B cell (primary cell): ENCODE measurements around the gene CADPS. TPM values are rescaled to one million over a fixed set of nuclear protein-coding genes. Genes with fewer than 3 reads are reported as not detected.

Source experiments
- ATAC-seq: fragments of 200-7000 bp; cut with Tn5 transposase; one replicate; pipeline ENCODE4 v1.10.0; 2021; ENCODE audit warnings: low read depth, mild to moderate bottlenecking, moderate number of reproducible peaks, moderate library complexity
- CTCF ChIA-PET: fragments of 350-600 bp; sonication (Branson Sonifier 250); formaldehyde crosslinking; loops from one replicate; lab custom pipeline; 2021; ENCODE audit warnings: antibody characterized with exemption, inconsistent platforms; lab: Charles Lee
- POLR2A ChIA-PET: fragments of 350-600 bp; sonication (Branson Sonifier 250); formaldehyde crosslinking; loops from one replicate; lab custom pipeline; 2021; ENCODE audit warnings: antibody characterized with exemption; lab: Charles Lee
- DNase-seq: peaks from one replicate; pipeline ENCODE4 v3.0.0; 2013
- H2AFZ ChIP-seq: 2 replicates; pipeline ENCODE4 v1.6.1; 2012; ENCODE audit warnings: mild to moderate bottlenecking, low read depth, low read length; ENCODE audit not compliant: insufficient read depth, poor library complexity, severe bottlenecking
- H3K27ac ChIP-seq, 2 donors: 1 replicate in 1 of 2; 2 replicates in 1 of 2; pipeline ENCODE4 v1.5.1; 2012 to 2013; ENCODE audit warnings: low read length in 2 of 2, mild to moderate bottlenecking in 2 of 2, moderate library complexity in 1 of 2
- H3K27me3 ChIP-seq, 4 experiments: fragments of 200-600 bp in 1 of 4; sonication (generic) in 1 of 4; replicated peaks in 1 of 4; 1 replicate in 2 of 4; 2 replicates in 2 of 4; pipeline versions ENCODE4 v1.6.1 to v1.7.0; 2013 to 2016; ENCODE audit warnings: low read length in 3 of 4, mild to moderate bottlenecking in 2 of 4, mixed read lengths in 1 of 4, moderate library complexity in 1 of 4; ENCODE audit not compliant: insufficient read depth in 4 of 4, control insufficient read depth in 3 of 4; ENCODE audit errors: control extremely low read depth in 1 of 4
- H3K36me3 ChIP-seq, 2 experiments: replicated peaks in 1 of 2; 1 replicate in 1 of 2; 2 replicates in 1 of 2; pipeline versions ENCODE4 v1.6.1 to v1.7.1; 2013; ENCODE audit warnings: low read length in 1 of 2; ENCODE audit not compliant: insufficient read depth in 2 of 2, control insufficient read depth in 1 of 2; ENCODE audit errors: control extremely low read depth in 1 of 2, extremely low read depth in 1 of 2
- H3K4me1 ChIP-seq, 2 donors: fragments of 200-600 bp in 1 of 2; sonication (generic) in 1 of 2; 1 replicate in 1 of 2; 2 replicates in 1 of 2; pipeline versions ENCODE4 v1.5.1 to v1.6.1; 2013 to 2017; ENCODE audit warnings: low read length in 2 of 2; ENCODE audit not compliant: control insufficient read depth in 2 of 2, insufficient read depth in 2 of 2
- H3K4me2 ChIP-seq: replicated peaks from 2 replicates; pipeline ENCODE3; 2012; ENCODE audit warnings: mild to moderate bottlenecking, low read depth, low read length; ENCODE audit not compliant: poor library complexity, severe bottlenecking
- H3K4me3 ChIP-seq, 5 experiments: fragments of 200-600 bp in 1 of 5; sonication (generic) in 1 of 5; 1 replicate in 3 of 5; 2 replicates in 2 of 5; pipeline versions ENCODE4 v1.5.1 to v1.7.0; 2011 to 2016; ENCODE audit warnings: low read length in 4 of 5, mild to moderate bottlenecking in 4 of 5, low read depth in 2 of 5, control low read depth in 1 of 5, moderate library complexity in 1 of 5; ENCODE audit not compliant: insufficient read depth in 1 of 5; ENCODE audit errors: control extremely low read depth in 1 of 5, extremely low read depth in 1 of 5
- H3K79me2 ChIP-seq: fragments of 200-600 bp; sonication (generic); one replicate; pipeline ENCODE4 v1.6.0; 2016; ENCODE audit warnings: low read length; ENCODE audit not compliant: control insufficient read depth, insufficient read depth
- H3K9ac ChIP-seq: fragments of 200-600 bp; sonication (generic); 2 replicates; pipeline ENCODE4 v1.6.1; 2017; ENCODE audit warnings: mild to moderate bottlenecking, low read length, moderate library complexity
- H3K9me3 ChIP-seq, 3 donors: one replicate each; pipeline versions ENCODE4 v1.6.1 to v1.7.1; 2013; ENCODE audit warnings: low read length in 2 of 3; ENCODE audit not compliant: control insufficient read depth in 2 of 3, insufficient read depth in 1 of 3; ENCODE audit errors: control extremely low read depth in 1 of 3
- H4K20me1 ChIP-seq: 2 replicates; pipeline ENCODE4 v1.6.0; 2012; ENCODE audit warnings: mild to moderate bottlenecking, low read length; ENCODE audit not compliant: insufficient read depth, control insufficient read depth, poor library complexity, severe bottlenecking
- H3K27ac Mint-ChIP-seq: one replicate; pipeline ENCODE4 v1.8.0; 2021; ENCODE audit warnings: mixed read lengths
- H3K27me3 Mint-ChIP-seq: one replicate; pipeline ENCODE4 v1.8.0; 2021; ENCODE audit warnings: mixed read lengths
- H3K4me1 Mint-ChIP-seq: one replicate; pipeline ENCODE4 v1.8.0; 2021; ENCODE audit warnings: mixed read lengths
- H3K4me3 Mint-ChIP-seq: one replicate; pipeline ENCODE4 v1.8.0; 2021; ENCODE audit warnings: mixed read lengths
- H3K9me3 Mint-ChIP-seq: one replicate; pipeline ENCODE4 v1.8.0; 2022; ENCODE audit warnings: mixed read lengths; ENCODE audit not compliant: insufficient read depth
- CTCF ChIP-seq: fragments of 200-600 bp; IDR thresholded peaks from one replicate; pipeline ENCODE4 v1.8.0; 2022; ENCODE audit warnings: antibody characterized with exemption, mild to moderate bottlenecking
- EZH2 ChIP-seq: IDR thresholded peaks from 2 replicates; pipeline ENCODE4 v1.6.1; 2012; ENCODE audit warnings: borderline replicate concordance, low read depth, mild to moderate bottlenecking, moderate library complexity, low read length; ENCODE audit not compliant: insufficient read depth, poor library complexity, severe bottlenecking
- WGBS: methylation state at CpG from one replicate; pipeline ENCODE4 v1.1.5; 2013; ENCODE audit warnings: missing lambda C conversion rate; ENCODE audit not compliant: insufficient coverage; 5-methylcytosine and 5-hydroxymethylcytosine counted together
- intact Hi-C: fragments of 100-400 bp; cut with micrococcal nuclease; formaldehyde crosslinking; loops from one replicate; pipeline ENCODE4 v1.10.0; 2022
- polyA plus RNA-seq: library from polyadenylated mRNA; depleted of rRNA; stranded (reverse); fragments of >200 nt; gene quantifications from 2 replicates; pipeline ENCODE4 v1.2.3, GENCODE V29; 2012
- total RNA-seq, 2 donors: library from RNA; stranded (reverse); fragments of 120-200 nt in 1 of 2; gene quantifications; 1 replicate in 1 of 2; 2 replicates in 1 of 2; pipeline versions ENCODE4 v1.2.3 to v1.2.4, GENCODE V29; 2013 to 2022

The CADPS gene
- total and polyA plus RNA-seq, 2 donors (not counting 1 experiment from before 2014, with no cell fraction given), result 0.16 to 0.22 TPM

GRCh38 chr3:62918131-62918530, 42.9 kb upstream of the CADPS start:
- no peak overlapping the region for H3K27ac Mint-ChIP-seq

GRCh38 chr3:62911526-62911925, 36.3 kb upstream of the CADPS start:
- ATAC-seq, result no peak
- no peak overlapping the region for H3K27ac ChIP-seq
- POLR2A ChIA-PET, result no interaction called here
- H2AFZ ChIP-seq, result no peak overlapping the region
- intact Hi-C loops, result no loop called here
- CTCF ChIA-PET, result interaction anchor here (1.2 kb wide), 1 partner anchor 9 kb away, joined by 3 read pairs; no protein-coding TSS in a partner anchor
- no peak overlapping the region for H3K4me3 ChIP-seq
- H3K9me3 ChIP-seq, result no peaks in the 10 kb centered on the region
- no peaks in the 10 kb centered on the region for H3K27me3 ChIP-seq
- no peaks in the 10 kb centered on the region for H3K4me1 Mint-ChIP-seq
- no peaks in the 10 kb centered on the region for H3K79me2 ChIP-seq
- no peak for DNase-seq
- H4K20me1 ChIP-seq, result no peaks in the 10 kb centered on the region
- no peaks in the 10 kb centered on the region for H3K4me1 ChIP-seq
- H3K36me3 ChIP-seq, result no peaks in the 10 kb centered on the region
- no peak overlapping the region for H3K4me2 ChIP-seq
- no peak overlapping the region for H3K9ac ChIP-seq
- TF ChIP-seq EZH2 (no peak), CTCF (no peak)
- H3K27ac Mint-ChIP-seq, result no peak overlapping the region
- H3K27me3 Mint-ChIP-seq, result no peaks in the 10 kb centered on the region
- H3K4me3 Mint-ChIP-seq, result no peak overlapping the region
- no peaks in the 10 kb centered on the region for H3K9me3 Mint-ChIP-seq

More at GRCh38 chr3:62918131-62918530, 42.9 kb upstream of the CADPS start:
- Histone ChIP-seq H3K4me1 (no peaks in the 10 kb centered on the region), H3K4me2 (no peak overlapping the region), H3K9me3 (no peaks in the 10 kb centered on the region), H3K79me2 (no peaks in the 10 kb centered on the region), H3K4me3 (no peak overlapping the region), H3K9ac (no peak overlapping the region), H4K20me1 (no peaks in the 10 kb centered on the region), H2AFZ (no peak overlapping the region), H3K27ac (no peak overlapping the region), H3K36me3 (no peaks in the 10 kb centered on the region), H3K27me3 (no peaks in the 10 kb centered on the region)
- ChIA-PET CTCF (no interaction called here), POLR2A (no interaction called here)
- DNase-seq (no peak), ATAC-seq (no peak)
- no peak overlapping the region for H3K4me3 Mint-ChIP-seq
- H3K27me3 Mint-ChIP-seq, result no peaks in the 10 kb centered on the region
- no peaks in the 10 kb centered on the region for H3K4me1 Mint-ChIP-seq
- WGBS, result 89% methylated on average over 1 of the region's 1 CpG
- TF ChIP-seq CTCF (no peak), EZH2 (no peak)
- no peaks in the 10 kb centered on the region for H3K9me3 Mint-ChIP-seq
- intact Hi-C loops, result no loop called here
